Activated T-helper 1 cell treated with anti-CD3 and anti-CD28 coated beads, Interleukin-2, amount 50 U/mL, for 16 hours (primary cell): ENCODE measurements around the gene IL2RA.
"Not testable (repeated sequence)": the region's sequence is repeated elsewhere in the genome, so short reads cannot be mapped to it uniquely, and the experiment has no call there.

Source experiments
- DNase-seq, 2 donors: peaks; one replicate each; pipeline ENCODE4 v3.0.0-alpha.2; 2020; ENCODE audit warnings: low read depth in 1 of 2, low spot score in 1 of 2

Gene IL2RA

DNA sequence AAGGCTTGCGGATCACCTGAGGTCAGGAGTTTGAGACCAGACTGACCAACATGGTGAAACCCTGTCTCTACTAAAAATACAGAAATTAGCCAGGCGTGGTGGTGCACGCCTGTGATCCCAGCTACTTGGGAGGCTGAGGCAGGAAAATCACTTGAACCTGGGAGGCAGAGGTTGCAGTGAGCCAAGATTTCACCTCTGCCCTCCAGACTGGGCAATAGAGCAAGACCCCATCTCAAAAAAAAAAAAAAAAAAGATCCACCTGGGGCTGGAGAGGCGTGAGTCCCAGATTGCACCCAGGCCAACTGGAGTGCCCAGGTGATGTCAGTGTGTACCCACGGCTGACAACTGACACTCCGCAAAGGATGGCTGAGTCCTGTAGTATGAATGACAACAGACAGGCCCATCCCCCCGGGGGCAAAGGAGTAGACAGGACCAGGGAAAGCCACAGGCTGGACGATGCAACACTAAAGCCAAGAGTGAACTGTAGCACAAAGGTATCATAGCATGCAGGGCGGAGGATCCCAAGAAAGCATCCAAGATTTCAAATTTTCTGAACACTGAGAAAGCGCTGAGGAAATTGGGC, 99.7 kb downstream of the IL2RA start:
- not testable (repeated sequence) for DNase-seq

- no peak for DNase-seq
Measured at GRCh38 chr10:5961405-5962100, 100.6 kb downstream of the IL2RA start.

- DNase-seq, result not testable (repeated sequence)
Measured at GRCh38 chr10:5960973-5961275, 101.2 kb downstream of the IL2RA start.
